Left lung (tissue), 10 donors: ENCODE measurements around the gene FAM98C. TPM values are rescaled to one million over a fixed set of nuclear protein-coding genes. Genes with fewer than 3 reads are reported as not detected.
A peak's percentile ranks its signal among the peaks of the same experiment; 100 is the strongest.
"Not testable (repeated sequence)": the region's sequence is repeated elsewhere in the genome, so short reads cannot be mapped to it uniquely, and the experiment has no call there.

Experiments
- ATAC-seq: fragments of 200-7000 bp; cut with Tn5 transposase; one replicate; pipeline ENCODE4 v1.9.1; 2020; ENCODE audit warnings: moderate library complexity
- DNase-seq, 4 donors: peaks; one replicate each; pipeline ENCODE4 v3.0.0-alpha.2; 2013 to 2020
- H3K27ac ChIP-seq, 2 donors: fragments of 200-600 bp; sonication (generic) in 1 of 2; one replicate each; pipeline versions ENCODE4 v1.5.0 to v1.8.0; 2020 to 2021
- H3K27me3 ChIP-seq, 2 donors: fragments of 200-600 bp; sonication (generic) in 1 of 2; one replicate each; pipeline versions ENCODE4 v1.5.0 to v1.8.0; 2020 to 2021
- H3K36me3 ChIP-seq, 2 donors: fragments of 200-600 bp; sonication (generic) in 1 of 2; one replicate each; pipeline versions ENCODE4 v1.5.0 to v1.8.0; 2020 to 2021
- H3K4me1 ChIP-seq, 2 donors: fragments of 200-600 bp; one replicate each; pipeline ENCODE4 v1.8.0; 2021
- H3K4me3 ChIP-seq, 2 donors: fragments of 200-600 bp; sonication (generic) in 1 of 2; one replicate each; pipeline versions ENCODE4 v1.5.0 to v1.8.0; 2020 to 2021; ENCODE audit warnings: mild to moderate bottlenecking in 1 of 2
- H3K9me3 ChIP-seq, 2 donors: fragments of 200-600 bp; sonication (generic) in 1 of 2; one replicate each; pipeline versions ENCODE4 v1.5.0 to v1.8.0; 2020 to 2021
- CTCF ChIP-seq, 2 donors: fragments of 200-600 bp; sonication (generic) in 1 of 2; IDR thresholded peaks; one replicate each; pipeline versions ENCODE4 v1.5.0 to v1.8.0; 2021; ENCODE audit warnings: antibody characterized with exemption in 2 of 2
- intact Hi-C, 2 donors: fragments of 100-400 bp; cut with DNase I; formaldehyde crosslinking; loops; one replicate each; pipeline versions ENCODE4 v1.11.2 to v1.14.2; 2022
- polyA plus RNA-seq, 6 donors: library from polyadenylated mRNA; unstranded; fragments of 120-200 nt; gene quantifications; one replicate each; pipeline ENCODE4 v1.2.1, GENCODE V29; 2013; ENCODE audit not compliant: insufficient read length in 6 of 6
- total RNA-seq, 2 donors: library from RNA; stranded (reverse); fragmentation: NEBNext Ultra II Directional; extraction: Animal tissue kit (Norgen Biotek cat#: 25700); gene quantifications; one replicate each; pipeline ENCODE4 v1.2.1, GENCODE V29; 2021
- donor health status: DM: no; HTN: yes; CAD: no.
- donor health status: DM: no; HTN: no; CAD: no.

FAM98C gene
- total and polyA plus RNA-seq, 8 donors: 13.3 to 21.2 (median 18.0) TPM

- peak overlapping the region in 1 of 2 donors; percentile 4 for H3K27ac ChIP-seq
- no peaks in the 10 kb centered on the region for H3K9me3 ChIP-seq
- intact Hi-C loops: no loop called here
- TF ChIP-seq CTCF (IDR thresholded peaks at IDR 0.05): no peak
- H3K4me3 ChIP-seq: peak overlapping the region; percentile 54 to 66
- H3K36me3 ChIP-seq: no peaks in the 10 kb centered on the region
- DNase-seq (peak; percentile 32 to 94 (median 74)), ATAC-seq (peak; percentile 91)
- H3K27me3 ChIP-seq: peaks cover 4 to 47% of the 10 kb centered on the region in 2 donors
- H3K4me1 ChIP-seq: peaks cover 5 to 22% of the 10 kb centered on the region in 2 donors
These were observed 40.6 kb upstream of the FAM98C start for GRCh38 chr19:38362076-38362945.

GRCh38 chr19:38362946-38363688 lies 39.8 kb upstream of the FAM98C start:
- H3K9me3 ChIP-seq, intact Hi-C loops, H3K36me3 ChIP-seq, DNase-seq, H3K27ac ChIP-seq, ATAC-seq: not testable (repeated sequence)
- peak overlapping the region in 1 of 2 donors; percentile 66 for H3K4me3 ChIP-seq
- peaks cover 5 to 22% of the 10 kb centered on the region in 2 donors for H3K4me1 ChIP-seq
- H3K27me3 ChIP-seq: peaks cover 4 to 44% of the 10 kb centered on the region in 2 donors

GRCh38 chr19:38367041-38367440 lies 35.9 kb upstream of the FAM98C start:
- Histone ChIP-seq H3K9me3 (no peaks in the 10 kb centered on the region), H3K4me1 (peaks cover 5 to 9% of the 10 kb centered on the region in 2 donors), H3K4me3 (no peak overlapping the region), H3K27ac (no peak overlapping the region), H3K36me3 (no peaks in the 10 kb centered on the region), H3K27me3 (peaks cover 0 to 5% of the 10 kb centered on the region in 2 donors)
- ATAC-seq (no peak), DNase-seq (no peak)
- intact Hi-C loops: no loop called here
- no peak for TF ChIP-seq CTCF (IDR thresholded peaks at IDR 0.05)

GRCh38 chr19:38369584-38369983 lies 33.3 kb upstream of the FAM98C start:
- TF ChIP-seq CTCF (IDR thresholded peaks at IDR 0.05): no peak
- Histone ChIP-seq H3K9me3 (no peaks in the 10 kb centered on the region), H3K27me3 (peaks cover 0 to 5% of the 10 kb centered on the region in 2 donors), H3K27ac (no peak overlapping the region), H3K4me1 (peaks cover 0 to 5% of the 10 kb centered on the region in 2 donors), H3K4me3 (no peak overlapping the region), H3K36me3 (no peaks in the 10 kb centered on the region)
- DNase-seq: no peak
- intact Hi-C loops: no loop called here
- ATAC-seq: no peak

- no peak overlapping the region for H3K27ac ChIP-seq
- H3K36me3 ChIP-seq: no peaks in the 10 kb centered on the region
- H3K4me1 ChIP-seq: peaks cover under 1 to 8% of the 10 kb centered on the region in 2 donors
- DNase-seq (no peak), ATAC-seq (no peak)
- intact Hi-C loops: no loop called here
- no peak overlapping the region for H3K4me3 ChIP-seq
- peaks cover 0 to 5% of the 10 kb centered on the region in 2 donors for H3K27me3 ChIP-seq
- no peak for TF ChIP-seq CTCF (IDR thresholded peaks at IDR 0.05)
- no peaks in the 10 kb centered on the region for H3K9me3 ChIP-seq
These were observed 32.6 kb upstream of the FAM98C start for GRCh38 chr19:38370299-38370698.
